ENCODE measurements around the gene IKZF1.

The IKZF1 gene

DNA sequence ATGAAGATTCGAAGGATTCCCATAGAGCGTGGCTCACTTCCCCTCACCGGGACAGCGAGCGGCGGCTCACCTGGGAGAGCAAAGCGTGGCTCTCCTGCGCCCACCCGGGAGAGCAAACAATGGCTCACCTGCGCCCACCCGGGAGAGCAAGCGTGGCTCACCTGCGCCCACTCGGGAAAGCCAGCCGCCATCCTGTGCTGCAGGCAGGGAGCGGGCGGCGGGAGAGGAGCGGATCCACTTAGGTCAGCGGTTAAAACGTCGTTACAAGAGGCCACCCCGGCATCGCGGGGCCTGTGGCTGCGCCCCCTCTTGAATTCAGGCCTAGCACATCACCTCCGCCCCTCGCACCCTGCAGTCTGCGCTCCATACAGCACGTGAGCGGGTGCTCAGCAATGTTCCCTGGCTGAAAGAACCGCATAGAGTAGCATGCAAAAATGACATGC lies 146.1 kb downstream of the IKZF1 start:
- no peak for DNase-seq (ENCODE audit: low read depth in 2 of 2)
